ENCODE measurements around the gene MAGI2.

GRCh38 chr7:78535655-78536054, 917.8 kb downstream of the MAGI2 start:
- TF ChIP-seq CTCF (IDR thresholded peaks at IDR 0.05) (no peak), POLR2A (IDR thresholded peaks at IDR 0.05) (no peak)

All from ovary (tissue), 3 donors.